NOMO-1 (cell line): ENCODE measurements around the gene MRFAP1.
"Not testable (repeated sequence)": the region's sequence is repeated elsewhere in the genome, so short reads cannot be mapped to it uniquely, and the experiment has no call there.

ENCODE experiments used
- DNase-seq, 2 experiments: peaks; one replicate each; lab custom pipeline; 2025; ENCODE audit not compliant: unreplicated experiment in 2 of 2; lab: John Stamatoyannopoulos, UW

The MRFAP1 gene

GRCh38 chr4:6632125-6632524 is 8.4 kb upstream of the MRFAP1 start:
- no peak for DNase-seq

DNA sequence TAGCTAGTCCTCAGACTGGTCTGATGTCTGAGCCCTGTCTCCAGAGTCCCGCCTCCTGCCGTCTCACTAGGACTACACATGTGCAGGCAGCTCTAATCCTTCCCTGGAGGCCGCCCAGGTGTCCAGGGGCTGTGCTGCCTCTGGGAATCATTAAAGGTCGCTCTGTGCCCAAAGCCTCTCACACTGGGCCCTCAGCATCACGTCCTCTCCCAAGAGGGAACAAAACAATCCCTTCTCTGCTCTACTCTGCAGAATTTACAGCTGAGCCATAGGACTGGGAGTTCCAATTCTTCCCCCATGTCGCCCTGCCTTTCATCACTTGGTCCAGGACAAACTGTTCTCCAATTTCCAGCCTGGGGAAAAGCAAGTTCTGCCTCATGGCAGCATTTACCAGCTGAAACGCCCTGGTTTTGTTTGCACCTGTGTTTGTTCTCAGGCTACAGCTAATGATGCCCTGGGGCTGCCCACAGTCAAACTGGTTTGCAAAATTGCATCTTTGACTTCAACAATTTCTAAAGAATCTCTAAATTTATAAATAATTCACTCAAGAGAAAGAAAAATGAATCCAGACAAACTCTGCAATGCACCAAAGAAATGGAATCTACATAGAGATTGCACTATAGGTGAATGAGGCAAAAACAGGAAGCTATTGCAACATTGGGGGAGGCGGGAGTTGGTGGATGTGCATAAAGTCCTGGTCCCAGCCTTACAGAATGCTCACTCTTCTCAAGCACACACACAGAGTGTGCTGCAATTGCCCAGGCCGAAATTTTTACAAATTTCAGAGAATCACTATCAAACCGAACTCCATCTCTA is 7.2 kb upstream of the MRFAP1 start:
- peak; percentile 85 to 94 for DNase-seq

DNA sequence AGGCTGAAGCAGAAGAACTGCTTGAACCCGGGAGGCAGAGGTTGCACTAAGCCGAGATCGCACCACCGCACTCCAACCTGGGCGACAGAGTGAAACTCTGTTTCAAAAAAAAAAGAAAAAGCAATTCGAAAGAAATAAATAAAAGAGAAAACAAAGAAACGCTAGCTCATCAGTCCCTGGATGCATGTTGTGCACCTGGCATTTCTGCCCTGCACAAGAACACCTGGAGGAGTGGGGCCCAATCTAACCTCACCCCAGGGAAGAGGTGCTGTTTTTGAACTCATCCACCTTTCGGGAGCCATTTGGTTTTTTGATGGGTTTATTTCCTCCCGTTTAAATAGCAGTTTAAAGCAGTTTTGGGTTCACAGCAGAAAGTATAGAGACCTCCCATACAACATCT is 5.7 kb upstream of the MRFAP1 start:
- DNase-seq, result no peak

DNA sequence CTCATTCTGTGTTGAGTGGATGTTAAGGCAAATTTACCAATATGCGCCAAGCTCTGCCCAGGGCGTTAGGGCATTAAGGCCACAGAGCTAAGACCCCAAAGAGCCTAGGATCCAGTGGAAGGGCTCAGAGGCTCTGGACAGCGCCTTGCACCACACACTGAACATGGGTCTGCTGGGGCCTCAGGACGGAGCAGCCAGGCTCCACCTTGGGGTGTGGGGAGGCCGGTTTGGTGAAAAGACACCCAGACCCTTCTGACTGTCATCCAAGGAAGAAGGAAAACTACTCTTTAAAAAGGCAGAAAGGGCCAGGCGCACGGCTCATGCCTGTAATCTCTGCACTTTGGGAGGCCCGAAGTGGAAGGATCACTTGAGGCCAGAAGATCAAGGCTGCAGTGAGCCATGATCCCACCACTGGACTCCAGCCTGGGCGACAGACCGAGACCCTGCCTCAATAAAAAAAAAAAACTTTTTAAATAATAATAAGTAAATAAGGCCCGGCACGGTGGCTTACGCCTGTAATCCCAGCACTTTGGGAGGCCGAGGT is 1.3 kb upstream of the MRFAP1 start:
- no peak for DNase-seq

DNA sequence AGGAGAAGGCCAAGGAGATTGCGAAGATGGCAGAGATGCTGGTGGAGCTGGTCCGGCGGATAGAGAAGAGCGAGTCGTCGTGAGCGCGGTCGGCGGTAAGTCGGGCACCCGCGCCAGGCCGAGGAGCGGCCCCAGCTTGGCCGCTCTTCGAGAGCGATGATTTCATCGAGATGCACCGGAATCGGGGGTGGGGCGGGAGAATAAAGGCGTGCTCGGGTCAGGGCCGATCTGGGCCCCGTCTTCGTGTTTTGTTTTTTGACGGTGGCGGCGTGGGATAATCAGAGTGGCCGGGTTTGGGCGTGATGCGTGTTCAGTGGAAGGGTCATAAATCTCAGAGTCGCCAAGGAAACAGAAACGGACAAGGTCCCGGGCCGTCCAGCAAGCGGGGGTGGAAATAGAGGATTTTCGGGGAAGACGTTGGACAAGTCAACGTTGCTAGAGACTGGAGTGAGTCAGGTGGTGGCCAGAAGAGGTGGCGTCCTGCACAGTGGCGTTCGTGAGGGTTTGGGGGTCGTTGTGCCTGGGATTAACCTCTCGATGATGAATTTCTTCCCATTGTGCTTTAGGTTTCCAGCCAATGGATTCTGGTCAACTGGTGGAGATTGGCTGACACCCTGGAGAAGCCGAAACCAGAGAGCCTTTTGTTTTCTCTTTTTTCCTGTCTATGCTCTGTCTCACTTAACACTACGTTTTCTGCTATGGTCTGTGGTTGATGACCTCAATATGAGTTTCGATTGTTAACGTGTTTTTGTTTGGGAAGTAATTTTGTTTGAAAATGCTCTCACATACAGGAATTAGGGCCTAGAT is 882 bp downstream of the MRFAP1 start:
- peak in 1 of 2 experiments; percentile 24 for DNase-seq

DNA sequence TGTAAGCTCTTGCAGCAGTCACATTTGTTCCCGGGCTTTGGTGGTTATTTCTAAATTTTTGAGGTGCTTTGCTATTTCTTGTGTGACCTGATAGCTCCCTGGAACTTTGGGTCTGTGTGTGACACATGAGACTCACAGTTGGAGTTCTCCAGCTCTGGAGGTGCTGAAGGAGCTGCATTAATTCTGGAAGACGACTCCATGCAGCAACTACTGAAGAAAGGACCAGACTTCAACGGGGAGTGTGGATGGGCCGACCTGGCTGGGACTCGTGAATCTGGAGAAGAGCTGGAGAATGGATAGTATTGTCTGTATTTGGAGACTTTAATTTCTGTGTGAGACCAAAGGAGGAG is 1.5 kb downstream of the MRFAP1 start:
- DNase-seq, result no peak

GRCh38 chr4:6643141-6643847 is 2.8 kb downstream of the MRFAP1 start:
- no peak for DNase-seq

- no peak for DNase-seq
Measured at GRCh38 chr4:6644792-6645530, 4.5 kb downstream of the MRFAP1 start.

DNA sequence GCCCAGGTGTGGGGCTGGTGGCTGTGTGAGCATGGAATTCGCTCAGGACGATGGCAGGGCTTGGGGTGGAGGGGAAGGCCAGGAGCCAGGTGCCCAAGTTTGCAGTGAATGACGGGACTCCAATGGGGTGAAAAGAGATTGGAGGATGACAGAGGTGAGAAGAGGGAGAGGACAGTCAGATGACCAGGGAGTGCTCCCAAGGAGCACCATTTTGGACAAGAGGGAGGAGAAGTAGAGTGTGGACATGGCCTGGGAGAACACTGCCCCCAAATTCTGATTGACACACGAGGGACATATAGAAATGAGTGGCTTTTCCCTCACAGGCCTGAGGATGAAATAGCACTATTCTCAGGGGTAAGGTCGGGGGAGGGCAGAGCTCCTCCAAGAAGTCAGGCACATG is 6.7 kb downstream of the MRFAP1 start:
- no peak for DNase-seq

DNA sequence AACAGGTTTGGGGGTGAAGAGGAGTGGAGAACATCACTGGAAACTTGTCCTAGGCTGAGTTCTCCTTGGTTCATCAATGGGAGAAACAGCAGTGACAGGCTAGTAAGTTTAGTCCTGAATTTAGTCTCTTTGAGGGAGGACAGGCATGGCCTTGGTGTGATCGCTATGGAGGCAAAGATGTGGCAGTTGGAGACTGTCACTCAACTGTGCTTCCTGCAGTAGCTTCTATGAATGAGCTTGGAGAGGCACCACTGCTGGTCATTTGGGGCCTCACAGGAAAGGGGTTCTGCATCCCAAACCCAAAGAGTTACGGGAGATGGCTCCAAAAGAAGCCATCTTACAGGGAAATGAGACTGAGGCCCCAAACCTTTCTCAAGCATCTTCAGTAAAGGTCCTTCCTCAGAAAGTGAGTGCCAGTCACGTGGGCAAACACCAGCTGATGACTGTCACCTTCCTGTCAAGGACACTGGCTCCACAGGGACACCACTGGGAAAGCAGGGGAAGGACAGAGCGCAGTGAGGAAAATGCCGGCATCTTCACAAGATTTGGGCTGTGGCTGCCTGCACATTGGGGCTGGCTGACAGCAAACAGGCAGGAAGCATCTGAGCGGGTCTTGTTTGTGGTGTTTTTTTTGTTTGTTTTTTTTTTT is 7.2 kb downstream of the MRFAP1 start:
- no peak for DNase-seq

DNA sequence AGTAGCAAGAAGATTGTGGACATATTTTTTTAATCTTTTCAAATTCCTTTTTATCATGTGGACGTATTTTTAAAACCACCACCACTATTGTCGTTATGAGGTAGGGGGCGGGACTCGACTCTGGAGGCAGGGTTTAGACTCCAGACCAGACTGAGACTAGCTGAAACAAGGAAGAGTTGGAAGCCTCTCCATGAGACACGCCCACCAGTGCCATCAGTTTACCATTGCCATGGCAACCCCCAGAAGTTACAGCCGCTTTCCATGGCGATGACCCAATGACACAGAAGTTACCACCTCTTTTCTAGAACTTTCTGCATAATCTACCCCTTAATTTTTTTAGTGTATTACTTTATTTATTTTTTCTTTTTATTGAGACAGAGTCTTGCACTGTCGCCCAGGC is 8.7 kb downstream of the MRFAP1 start:
- no peak for DNase-seq

DNA sequence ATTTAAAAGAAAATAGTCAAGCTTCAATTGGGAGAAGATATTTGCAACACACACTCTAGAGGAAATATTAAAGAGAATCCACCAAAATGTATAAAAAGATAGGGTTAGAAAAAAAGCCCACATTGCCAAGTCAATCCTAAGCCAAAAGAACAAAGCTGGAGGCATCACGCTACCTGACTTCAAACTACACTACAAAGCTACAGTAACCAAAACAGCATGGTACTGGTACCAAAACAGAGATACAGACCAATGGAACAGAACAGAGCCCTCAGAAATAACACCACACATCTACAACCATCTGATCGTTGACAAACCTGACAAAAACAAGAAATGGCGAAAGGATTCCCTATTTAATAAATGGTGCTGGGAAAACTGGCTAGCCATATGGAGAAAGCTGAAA is 13.7 kb downstream of the MRFAP1 start:
- DNase-seq, result not testable (repeated sequence)

- not testable (repeated sequence) for DNase-seq
Measured at GRCh38 chr4:6655291-6655690, 14.8 kb downstream of the MRFAP1 start.

DNA sequence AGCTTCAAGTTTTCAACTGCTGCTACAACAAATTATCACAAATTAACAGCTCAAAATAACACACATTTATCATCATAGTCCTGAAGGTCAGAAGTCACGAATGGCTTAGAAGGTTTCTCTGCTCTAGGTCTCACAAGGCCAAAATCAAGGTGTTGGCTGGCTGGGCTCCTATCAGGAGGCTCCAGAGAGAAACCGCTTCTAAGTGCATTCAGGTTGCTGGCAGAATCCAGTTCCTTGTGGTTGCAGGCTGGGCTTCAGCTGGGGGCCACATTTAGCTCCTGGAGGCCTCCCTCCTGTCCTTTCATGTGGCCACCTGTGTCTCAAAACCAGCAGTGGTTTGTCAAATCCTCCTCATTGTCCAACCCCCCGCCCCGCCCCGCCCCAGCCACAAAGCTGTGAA is 15.4 kb downstream of the MRFAP1 start:
- no peak for DNase-seq

DNA sequence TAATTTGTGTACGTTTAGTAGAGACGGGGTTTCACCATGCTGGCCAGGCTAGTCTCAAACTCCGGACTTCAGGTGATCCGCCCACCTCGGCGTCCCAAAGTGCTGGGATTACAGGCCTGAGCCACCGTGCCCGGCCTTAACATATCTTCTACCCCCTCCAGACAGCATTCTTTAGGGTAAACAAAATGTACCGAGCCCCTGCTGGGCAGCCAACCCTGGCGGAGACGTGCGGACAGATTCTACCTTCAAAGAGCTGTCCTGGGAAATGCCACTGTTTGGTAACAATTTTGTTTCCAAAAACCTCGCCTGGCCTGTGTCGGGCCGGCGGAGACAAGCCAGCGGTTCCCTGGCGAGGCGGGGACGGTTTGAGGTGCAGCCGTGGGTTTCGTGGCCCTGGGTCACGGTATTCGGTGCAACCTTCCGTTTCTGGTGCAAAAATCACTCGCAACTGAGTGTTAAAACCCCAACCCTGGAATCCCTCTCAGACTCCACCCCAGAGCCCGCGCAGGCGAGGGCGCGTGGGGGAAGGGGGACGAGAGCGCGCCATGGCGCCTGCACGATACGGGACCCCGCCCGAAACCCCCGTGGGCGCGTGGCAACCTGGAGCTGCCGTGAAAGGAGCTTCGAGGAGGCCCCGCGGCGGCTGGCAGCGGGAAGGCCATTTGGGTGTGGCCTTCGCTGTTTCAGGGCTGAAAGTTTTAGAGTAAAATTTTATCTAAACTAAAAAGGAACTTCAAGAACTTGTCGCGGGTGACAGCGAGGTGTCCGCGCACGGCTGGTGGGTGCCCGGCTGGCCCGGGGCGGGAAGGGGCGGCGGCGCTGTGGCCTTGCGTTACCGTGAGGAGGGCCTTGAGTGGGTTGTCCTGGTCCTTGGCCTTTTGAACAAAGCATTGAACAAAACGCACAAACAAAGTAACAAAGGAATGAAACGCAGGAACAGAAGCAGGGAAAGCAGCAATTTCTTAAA is 17.0 kb downstream of the MRFAP1 start:
- no peak for DNase-seq

GRCh38 chr4:6658209-6658595 is 17.7 kb downstream of the MRFAP1 start:
- no peak for DNase-seq

DNA sequence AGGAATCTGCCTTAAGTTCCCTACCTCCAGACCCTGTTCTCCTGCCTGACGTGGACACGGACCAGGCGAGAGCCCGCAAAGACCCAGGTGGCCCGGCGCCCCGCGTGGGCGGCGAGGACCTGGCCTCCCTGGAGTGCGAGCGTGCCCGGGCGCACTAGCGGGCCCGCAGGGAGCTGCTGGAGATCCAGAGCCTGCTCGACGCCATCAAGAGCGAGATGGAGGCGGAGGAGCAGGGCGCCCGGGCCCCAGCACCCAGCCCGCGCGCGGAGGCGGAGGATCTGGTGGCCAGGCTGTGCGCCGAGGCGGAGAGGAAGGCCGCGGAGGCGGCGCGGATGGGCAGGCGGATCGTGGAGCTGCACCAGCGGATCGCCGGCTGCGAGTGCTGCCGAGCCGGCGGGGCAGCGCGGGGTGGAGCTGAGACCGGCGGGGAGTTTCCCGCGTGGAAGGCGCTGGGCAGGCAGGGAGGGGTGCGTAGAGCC is 18.2 kb downstream of the MRFAP1 start:
- DNase-seq, result no peak

DNA sequence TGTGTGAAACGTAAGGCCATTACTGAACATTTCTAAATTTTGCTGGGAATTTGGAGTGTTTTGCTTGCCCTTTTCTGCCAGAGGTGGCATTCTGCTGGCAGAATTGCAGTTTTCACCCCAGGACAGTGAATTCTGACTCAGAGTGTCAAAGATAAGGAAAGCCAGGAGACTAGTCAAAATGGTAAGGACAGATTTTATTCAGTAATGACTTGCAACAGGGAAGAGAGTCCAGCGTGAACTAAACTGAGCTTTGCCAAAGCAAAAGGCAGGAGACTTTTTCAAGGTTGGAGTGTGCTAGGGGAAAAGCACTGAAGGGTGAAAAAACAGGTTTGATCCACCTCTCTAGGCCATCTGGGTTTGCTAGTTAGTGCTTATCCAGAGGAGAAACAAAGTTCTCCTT is 19.4 kb downstream of the MRFAP1 start:
- no peak for DNase-seq

GRCh38 chr4:6660430-6660829 is 19.9 kb downstream of the MRFAP1 start:
- DNase-seq, result no peak
